PC-9 (cell line): ENCODE results near the gene ZNF30.

ENCODE experiments used
- EZH2 ChIP-seq: fragments of 200-600 bp; sonication (generic); IDR thresholded peaks from 2 replicates; pipeline ENCODE4 v1.8.0; 2017; ENCODE audit warnings: antibody characterized with exemption, low read depth
- TF ChIP-seq, protein P1 (sequence below): fragments of 200-600 bp; sonication (generic); conservative IDR thresholded peaks from 2 replicates; pipeline ENCODE4 v1.6.1; 2017; ENCODE audit warnings: mixed run types, antibody characterized with exemption, mild to moderate bottlenecking, moderate library complexity

DNA sequence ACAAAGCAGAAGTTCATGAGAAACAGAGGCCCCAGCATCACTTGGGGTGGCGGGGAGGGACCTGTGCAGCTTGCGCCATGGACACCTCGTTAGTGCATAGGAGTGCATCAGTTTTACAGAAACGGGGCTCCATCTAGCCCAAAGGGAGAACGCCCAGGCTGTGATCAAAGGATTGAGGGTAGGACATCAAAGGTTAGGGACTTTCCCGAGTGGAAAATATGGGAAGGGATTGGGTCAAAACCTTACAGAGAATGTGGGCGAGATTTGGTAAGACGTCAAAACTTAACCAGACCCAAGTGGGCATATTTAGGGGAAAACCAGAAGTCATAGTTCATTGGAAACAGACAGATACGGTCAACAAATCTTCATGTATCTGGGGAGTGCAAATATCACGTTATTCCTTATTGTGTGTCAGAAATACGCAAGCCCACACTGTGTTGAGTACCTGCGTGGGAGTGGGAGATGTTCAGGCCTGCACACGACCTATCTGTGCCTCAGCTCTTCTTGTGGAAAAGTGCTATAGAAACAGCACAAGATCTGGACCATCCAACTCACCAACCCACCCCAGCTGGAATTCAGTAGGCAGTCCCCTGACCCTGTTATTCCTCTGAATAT, 64.0 kb downstream of the ZNF30 start:
- TF ChIP-seq, protein P1, sequence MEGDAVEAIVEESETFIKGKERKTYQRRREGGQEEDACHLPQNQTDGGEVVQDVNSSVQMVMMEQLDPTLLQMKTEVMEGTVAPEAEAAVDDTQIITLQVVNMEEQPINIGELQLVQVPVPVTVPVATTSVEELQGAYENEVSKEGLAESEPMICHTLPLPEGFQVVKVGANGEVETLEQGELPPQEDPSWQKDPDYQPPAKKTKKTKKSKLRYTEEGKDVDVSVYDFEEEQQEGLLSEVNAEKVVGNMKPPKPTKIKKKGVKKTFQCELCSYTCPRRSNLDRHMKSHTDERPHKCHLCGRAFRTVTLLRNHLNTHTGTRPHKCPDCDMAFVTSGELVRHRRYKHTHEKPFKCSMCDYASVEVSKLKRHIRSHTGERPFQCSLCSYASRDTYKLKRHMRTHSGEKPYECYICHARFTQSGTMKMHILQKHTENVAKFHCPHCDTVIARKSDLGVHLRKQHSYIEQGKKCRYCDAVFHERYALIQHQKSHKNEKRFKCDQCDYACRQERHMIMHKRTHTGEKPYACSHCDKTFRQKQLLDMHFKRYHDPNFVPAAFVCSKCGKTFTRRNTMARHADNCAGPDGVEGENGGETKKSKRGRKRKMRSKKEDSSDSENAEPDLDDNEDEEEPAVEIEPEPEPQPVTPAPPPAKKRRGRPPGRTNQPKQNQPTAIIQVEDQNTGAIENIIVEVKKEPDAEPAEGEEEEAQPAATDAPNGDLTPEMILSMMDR = no peak
- no peak for TF ChIP-seq EZH2
